CD4-positive, alpha-beta T cell (primary cell): Measurements from ENCODE around the gene F2R. TPM values are rescaled to one million over a fixed set of nuclear protein-coding genes. Genes with fewer than 3 reads are reported as not detected.

Experiments used
- ATAC-seq: fragments of 200-7000 bp; cut with Tn5 transposase; one replicate; pipeline ENCODE4 v1.10.0; 2022; ENCODE audit warnings: mild to moderate bottlenecking; ENCODE audit not compliant: poor library complexity
- CTCF ChIA-PET: fragments of 350-600 bp; sonication (Branson Sonifier 250); formaldehyde crosslinking; loops from one replicate; lab custom pipeline; 2021; ENCODE audit warnings: antibody characterized with exemption, inconsistent platforms; lab: Charles Lee
- POLR2A ChIA-PET: fragments of 350-600 bp; sonication (Branson Sonifier 250); formaldehyde crosslinking; loops from one replicate; lab custom pipeline; 2021; ENCODE audit warnings: antibody characterized with exemption, inconsistent platforms; lab: Charles Lee
- DNase-seq, 14 experiments: peaks; one replicate each; pipeline ENCODE4 v3.0.0-alpha.2; 2013 to 2020; ENCODE audit warnings: mixed read lengths in 2 of 14
- H3K27ac ChIP-seq, 2 donors: one replicate each; pipeline versions ENCODE4 v1.5.1 to v1.7.0; 2013; ENCODE audit warnings: low read length in 2 of 2, low read depth in 1 of 2, mild to moderate bottlenecking in 1 of 2
- H3K27me3 ChIP-seq, 2 experiments: 1 replicate in 1 of 2; 2 replicates in 1 of 2; pipeline versions ENCODE4 v1.6.1 to v1.7.0; 2013; ENCODE audit warnings: low read length in 2 of 2, control low read depth in 1 of 2, mild to moderate bottlenecking in 1 of 2, moderate library complexity in 1 of 2; ENCODE audit not compliant: insufficient read depth in 2 of 2, control insufficient read depth in 1 of 2
- H3K36me3 ChIP-seq: one replicate; pipeline ENCODE4 v1.6.1; 2013; ENCODE audit warnings: low read length, control low read depth; ENCODE audit not compliant: insufficient read depth
- H3K4me1 ChIP-seq: one replicate; pipeline ENCODE4 v1.6.1; 2013; ENCODE audit warnings: low read length, control low read depth; ENCODE audit not compliant: insufficient read depth
- H3K4me3 ChIP-seq: one replicate; pipeline ENCODE4 v1.5.1; 2013; ENCODE audit warnings: mild to moderate bottlenecking, low read length, moderate library complexity
- H3K9me3 ChIP-seq, 2 experiments: 1 replicate in 1 of 2; 2 replicates in 1 of 2; pipeline versions ENCODE4 v1.6.1 to v1.7.0; 2013; ENCODE audit warnings: low read length in 2 of 2, mild to moderate bottlenecking in 2 of 2, control low read depth in 1 of 2, moderate library complexity in 1 of 2; ENCODE audit not compliant: control insufficient read depth in 1 of 2, insufficient read depth in 1 of 2
- H3K27ac Mint-ChIP-seq: one replicate; pipeline ENCODE4 v1.8.0; 2020; ENCODE audit warnings: mixed read lengths
- H3K27me3 Mint-ChIP-seq: one replicate; pipeline ENCODE4 v1.8.0; 2021; ENCODE audit warnings: mixed read lengths
- H3K36me3 Mint-ChIP-seq: one replicate; pipeline ENCODE4 v1.8.0; 2021; ENCODE audit warnings: low read depth, mixed read lengths
- H3K4me1 Mint-ChIP-seq: one replicate; pipeline ENCODE4 v1.8.0; 2021; ENCODE audit warnings: low read depth, mixed read lengths
- H3K4me3 Mint-ChIP-seq: one replicate; pipeline ENCODE4 v1.8.0; 2020; ENCODE audit warnings: mild to moderate bottlenecking, mixed read lengths
- H3K9me3 Mint-ChIP-seq: one replicate; pipeline ENCODE4 v1.8.0; 2020; ENCODE audit warnings: mixed read lengths
- CTCF ChIP-seq: fragments of 200-600 bp; IDR thresholded peaks from one replicate; pipeline ENCODE4 v1.8.0; 2022; ENCODE audit warnings: antibody characterized with exemption, mild to moderate bottlenecking
- intact Hi-C, 2 experiments: fragments of 100-400 bp; cut with DNase I in 1 of 2; cut with micrococcal nuclease in 1 of 2; formaldehyde crosslinking; loops; one replicate each; pipeline versions ENCODE4 v1.15.1 to v1.9.0; 2023 to 2025; cut with DNase I, micrococcal nuclease
- total RNA-seq, 174 experiments: library from RNA in 2 of 174; stranded (reverse) in 2 of 174; gene quantifications; one replicate each; pipeline ENCODE4 v1.2.3 and lab custom pipeline; 2021 to 2026

The F2R gene
- total RNA-seq, 2 experiments from 2014 or later, result 1.9 to 2.7 TPM

DNA sequence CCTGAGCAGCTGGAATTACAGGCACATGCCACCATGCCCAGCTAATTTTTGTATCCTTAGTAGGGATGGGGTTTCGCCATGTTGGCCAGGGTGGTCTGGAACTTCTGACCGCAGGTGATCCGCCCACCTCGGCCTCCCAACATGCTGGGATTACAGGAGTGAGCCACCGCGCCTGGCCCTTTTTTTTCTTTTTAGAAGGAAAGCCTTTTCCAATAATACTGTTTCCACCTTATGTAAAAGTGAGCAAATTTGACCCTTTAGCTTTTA lies 23.7 kb upstream of the F2R start:
- no peak overlapping the region for H3K27ac Mint-ChIP-seq
- H3K36me3 ChIP-seq, result peaks cover 74% of the 10 kb centered on the region
- DNase-seq (no peak), ATAC-seq (no peak)
- no peaks in the 10 kb centered on the region for H3K9me3 Mint-ChIP-seq
- no peak overlapping the region for H3K4me3 Mint-ChIP-seq
- ChIA-PET POLR2A (no interaction called here), CTCF (no interaction called here)
- intact Hi-C loops, result no loop called here
- H3K4me1 ChIP-seq, result no peaks in the 10 kb centered on the region
- H3K9me3 ChIP-seq, result no peaks in the 10 kb centered on the region
- H3K27me3 Mint-ChIP-seq, result no peaks in the 10 kb centered on the region
- no peak overlapping the region for H3K4me3 ChIP-seq
- TF ChIP-seq CTCF, result no peak
- H3K4me1 Mint-ChIP-seq, result no peaks in the 10 kb centered on the region
- H3K27me3 ChIP-seq, result no peaks in the 10 kb centered on the region
- peaks cover 83% of the 10 kb centered on the region for H3K36me3 Mint-ChIP-seq
- H3K27ac ChIP-seq, result no peak overlapping the region

GRCh38 chr5:76692651-76693050 lies 23.3 kb upstream of the F2R start:
- no peak for TF ChIP-seq CTCF
- Histone ChIP-seq H3K4me1 (no peaks in the 10 kb centered on the region), H3K36me3 (peaks cover 75% of the 10 kb centered on the region), H3K9me3 (no peaks in the 10 kb centered on the region), H3K27me3 (no peaks in the 10 kb centered on the region), H3K27ac (no peak overlapping the region), H3K4me3 (no peak overlapping the region)
- Mint-ChIP-seq H3K27ac (no peak overlapping the region), H3K4me1 (no peaks in the 10 kb centered on the region), H3K4me3 (no peak overlapping the region), H3K27me3 (no peaks in the 10 kb centered on the region), H3K9me3 (no peaks in the 10 kb centered on the region), H3K36me3 (peaks cover 83% of the 10 kb centered on the region)
- DNase-seq (no peak), ATAC-seq (no peak)
- CTCF ChIA-PET, result no interaction called here
- intact Hi-C loops, result no loop called here
- POLR2A ChIA-PET, result no interaction called here

GRCh38 chr5:76693141-76693540 lies 22.8 kb upstream of the F2R start:
- H3K4me1 ChIP-seq, result no peaks in the 10 kb centered on the region
- CTCF ChIA-PET, result no interaction called here
- H3K4me3 ChIP-seq, result no peak overlapping the region
- H3K36me3 ChIP-seq, result peaks cover 80% of the 10 kb centered on the region
- H3K27ac Mint-ChIP-seq, result no peak overlapping the region
- H3K27me3 ChIP-seq, result no peaks in the 10 kb centered on the region
- no peaks in the 10 kb centered on the region for H3K9me3 Mint-ChIP-seq
- no peaks in the 10 kb centered on the region for H3K4me1 Mint-ChIP-seq
- intact Hi-C loops, result no loop called here
- DNase-seq, result no peak
- no peak overlapping the region for H3K4me3 Mint-ChIP-seq
- peaks cover 83% of the 10 kb centered on the region for H3K36me3 Mint-ChIP-seq
- POLR2A ChIA-PET, result no interaction called here
- H3K9me3 ChIP-seq, result no peaks in the 10 kb centered on the region
- no peak overlapping the region for H3K27ac ChIP-seq
- H3K27me3 Mint-ChIP-seq, result no peaks in the 10 kb centered on the region
- no peak for ATAC-seq
- no peak for TF ChIP-seq CTCF
